Hepatic stellate cell (primary cell): ENCODE results near the gene FFAR3.
"Not testable (repeated sequence)": the region's sequence is repeated elsewhere in the genome, so short reads cannot be mapped to it uniquely, and the experiment has no call there.

ENCODE experiments used
- DNase-seq: peaks from one replicate; pipeline ENCODE4 v3.0.0; 2011; ENCODE audit warnings: low spot score

The FFAR3 gene

DNA sequence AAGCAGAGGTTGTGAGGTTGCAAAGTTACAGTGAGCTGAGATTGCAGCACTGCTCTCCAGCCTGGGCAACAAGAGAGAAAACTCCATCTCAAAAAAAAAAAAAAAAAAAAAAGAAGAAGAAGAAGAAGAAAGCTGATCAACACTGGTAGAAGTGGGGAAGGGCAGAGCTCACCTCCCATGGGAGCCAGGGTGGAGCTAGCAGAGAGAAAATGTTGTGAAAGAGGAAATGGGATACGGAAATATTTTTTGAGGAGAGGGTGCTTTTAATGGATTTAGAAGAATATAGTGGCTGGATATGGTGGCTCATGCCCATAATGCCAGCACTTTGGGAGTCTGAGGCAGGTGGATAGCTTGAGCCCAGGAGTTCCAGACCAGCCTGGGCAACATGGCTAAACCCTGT, 19.4 kb downstream of the FFAR3 start:
- DNase-seq: no peak

DNA sequence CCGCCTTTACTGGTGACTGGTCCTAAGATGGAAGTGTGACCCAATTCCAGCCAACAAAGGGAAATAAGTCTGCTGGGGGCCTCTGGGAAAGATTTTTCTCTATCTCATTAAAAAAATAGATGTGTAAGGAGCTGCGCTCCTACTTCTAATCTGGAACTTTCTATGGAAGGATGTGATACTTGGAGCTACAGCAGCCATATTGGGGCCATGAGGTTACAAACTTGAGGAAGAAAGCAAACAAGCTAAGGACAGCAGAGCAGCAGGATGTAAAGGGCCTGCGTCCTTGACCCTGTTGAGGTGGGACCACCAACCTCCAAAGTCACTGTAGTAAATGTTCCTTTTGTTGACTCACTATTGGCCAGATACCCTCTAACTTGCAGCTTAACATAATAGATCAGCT, 20.1 kb downstream of the FFAR3 start:
- DNase-seq: no peak

DNA sequence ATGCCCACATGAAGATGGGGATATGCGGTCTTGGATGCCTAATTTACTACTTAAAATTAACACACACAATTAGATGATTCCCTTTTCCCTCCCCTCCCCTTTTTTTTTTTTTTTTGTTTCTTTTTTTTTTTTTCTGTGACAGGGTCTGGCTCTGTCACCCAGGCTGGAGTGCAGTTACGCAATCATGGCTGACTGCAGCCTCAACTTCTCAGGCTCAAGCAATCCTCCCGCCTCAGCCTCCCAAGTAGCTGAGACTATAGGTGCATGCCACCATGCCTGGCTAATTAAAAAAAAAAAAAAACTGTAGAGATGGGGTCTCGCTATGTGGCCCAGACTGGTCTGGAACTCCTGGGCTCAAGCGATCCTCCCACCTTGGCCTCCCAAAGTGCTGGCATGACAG, 21.3 kb downstream of the FFAR3 start:
- DNase-seq: not testable (repeated sequence)

DNA sequence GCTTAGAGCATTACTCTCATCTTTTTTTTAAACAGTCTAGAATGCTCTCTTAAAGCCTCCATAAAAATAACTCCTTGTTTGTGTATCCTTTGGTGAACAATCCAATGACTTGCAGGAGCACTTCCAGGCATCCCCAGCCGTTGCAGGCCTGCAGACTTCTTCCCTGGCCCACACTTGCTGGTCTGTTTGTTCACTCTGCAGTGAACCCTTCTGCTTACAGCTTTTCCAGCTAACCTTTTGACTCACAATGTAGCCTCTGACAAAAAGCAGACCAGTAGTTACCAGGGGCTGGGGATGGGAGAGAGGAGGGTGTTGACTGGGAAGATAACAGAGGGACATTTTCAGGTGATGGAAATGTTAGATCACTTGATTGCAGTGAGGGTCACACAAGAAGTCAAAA, 21.7 kb downstream of the FFAR3 start:
- DNase-seq: no peak

DNA sequence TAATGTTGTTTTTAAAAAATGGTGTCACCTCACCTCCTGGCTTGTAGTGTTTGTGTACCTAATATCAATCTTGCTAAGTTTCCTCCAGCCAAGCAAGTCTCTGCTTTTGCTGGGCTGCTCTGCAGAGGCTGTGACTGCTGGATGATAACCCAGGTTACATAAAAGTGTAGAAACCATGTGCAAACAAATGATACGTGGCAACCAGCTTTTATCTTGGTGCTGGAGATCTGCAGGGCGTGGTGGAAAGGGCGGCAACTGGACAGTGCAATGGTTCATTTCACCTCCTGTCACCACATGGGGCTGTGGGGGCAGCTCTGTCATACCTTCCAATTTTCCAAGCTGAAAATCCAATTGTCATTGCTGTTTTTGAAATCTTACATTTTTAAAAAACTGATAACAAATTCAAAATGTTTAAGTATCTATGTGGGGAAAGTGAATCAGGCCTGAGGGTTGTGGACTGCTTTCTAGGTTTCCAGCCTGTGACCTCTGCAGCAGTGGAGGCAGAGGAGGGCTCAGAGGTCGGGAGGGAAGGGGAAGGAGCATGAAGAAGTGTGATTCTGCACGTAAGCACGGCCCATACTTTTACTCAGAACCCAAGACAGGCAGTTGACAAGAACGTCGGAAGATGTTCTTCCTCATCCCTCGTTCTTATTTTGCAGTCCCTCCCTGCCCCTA, 22.3 kb downstream of the FFAR3 start:
- no peak for DNase-seq

DNA sequence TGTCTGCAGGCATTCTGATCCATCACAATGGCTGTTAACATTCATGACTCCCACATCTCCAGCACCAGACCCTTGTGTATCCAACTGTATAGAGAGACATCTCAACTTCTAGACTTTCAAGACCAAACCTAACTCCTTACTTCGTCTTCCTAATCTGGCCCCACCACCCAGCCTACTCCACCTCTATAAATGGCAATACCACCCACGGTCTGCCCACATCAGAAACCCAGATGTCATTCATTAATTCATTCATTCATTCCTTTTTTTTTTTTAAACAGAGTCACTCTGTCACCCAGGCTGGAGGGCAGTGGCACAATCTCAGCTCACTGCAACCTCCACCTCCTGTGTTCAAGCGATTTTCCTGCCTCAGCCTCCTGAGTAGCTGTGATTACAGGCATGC, 23.1 kb downstream of the FFAR3 start:
- DNase-seq: no peak

DNA sequence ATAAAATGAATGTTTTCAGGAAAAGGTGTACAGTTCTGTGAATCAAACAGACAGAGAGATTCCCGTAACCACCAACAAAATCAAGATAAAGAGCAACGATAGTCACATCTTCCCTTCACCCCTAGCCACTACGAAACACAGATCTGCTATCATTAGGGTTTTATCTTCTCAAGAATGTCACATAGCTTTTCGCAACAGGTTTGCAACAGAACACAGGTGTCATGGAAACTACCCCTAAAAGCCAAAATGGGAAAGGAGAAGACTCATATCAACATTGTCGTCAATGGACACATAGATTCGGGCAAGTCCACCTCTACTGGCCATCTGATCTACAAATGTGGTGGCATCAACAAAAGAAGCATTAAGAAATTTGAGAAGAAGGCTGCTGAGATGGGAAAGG, 23.7 kb downstream of the FFAR3 start:
- no peak for DNase-seq

DNA sequence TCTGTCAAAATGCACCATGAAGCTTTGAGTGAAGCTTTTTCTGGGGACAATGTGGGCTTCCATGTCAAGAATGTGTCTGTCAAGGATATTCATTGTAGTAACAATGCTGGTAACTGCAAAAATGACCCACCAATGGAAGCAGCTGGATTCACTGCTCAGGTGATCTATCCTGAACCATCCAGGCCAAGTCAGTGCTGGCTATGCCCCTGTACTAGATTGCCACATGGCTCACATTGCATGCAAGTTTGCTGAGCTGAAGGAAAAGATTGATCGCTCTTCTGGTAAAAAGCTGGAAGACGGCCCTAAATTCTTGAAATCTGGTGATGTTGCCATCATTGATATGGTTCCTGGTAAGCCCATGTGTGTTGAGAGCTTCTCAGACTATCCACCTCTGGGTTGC, 25.3 kb downstream of the FFAR3 start:
- DNase-seq: no peak

DNA sequence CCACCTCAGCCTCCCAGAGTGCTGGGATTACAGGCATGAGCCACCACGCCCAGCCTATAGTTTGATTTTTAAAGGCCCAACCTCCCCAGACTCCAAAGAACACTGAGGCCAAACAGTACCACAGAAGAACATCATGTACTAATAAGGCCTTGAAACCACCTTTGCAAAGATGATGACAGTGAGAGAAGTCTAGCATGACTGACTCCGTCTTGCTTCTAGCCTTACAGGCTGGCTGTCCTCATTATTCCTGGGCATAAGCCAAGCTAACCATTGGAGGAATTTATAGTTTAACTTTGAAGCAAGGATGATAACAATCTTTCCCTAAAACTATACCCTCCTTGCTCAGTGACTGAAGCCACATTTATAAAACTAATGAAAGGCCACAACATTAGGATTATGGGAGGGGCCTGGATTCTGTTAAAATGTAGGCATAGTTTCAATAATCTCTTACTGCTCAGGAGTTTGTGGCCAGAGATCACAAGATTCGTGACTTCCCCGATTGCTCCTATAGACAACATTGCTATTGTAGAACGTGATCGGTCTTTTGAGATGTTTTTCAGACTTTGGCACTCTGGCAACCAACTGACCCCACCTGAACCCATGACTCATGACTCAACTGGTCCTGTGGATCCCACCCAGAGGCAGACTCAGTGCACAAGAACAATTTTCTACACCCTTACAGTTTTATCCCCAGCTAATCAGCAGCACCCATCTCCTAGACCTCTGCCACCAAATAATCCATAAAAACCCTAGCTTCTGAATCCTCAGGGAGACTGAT, 30.2 kb downstream of the FFAR3 start:
- no peak for DNase-seq

DNA sequence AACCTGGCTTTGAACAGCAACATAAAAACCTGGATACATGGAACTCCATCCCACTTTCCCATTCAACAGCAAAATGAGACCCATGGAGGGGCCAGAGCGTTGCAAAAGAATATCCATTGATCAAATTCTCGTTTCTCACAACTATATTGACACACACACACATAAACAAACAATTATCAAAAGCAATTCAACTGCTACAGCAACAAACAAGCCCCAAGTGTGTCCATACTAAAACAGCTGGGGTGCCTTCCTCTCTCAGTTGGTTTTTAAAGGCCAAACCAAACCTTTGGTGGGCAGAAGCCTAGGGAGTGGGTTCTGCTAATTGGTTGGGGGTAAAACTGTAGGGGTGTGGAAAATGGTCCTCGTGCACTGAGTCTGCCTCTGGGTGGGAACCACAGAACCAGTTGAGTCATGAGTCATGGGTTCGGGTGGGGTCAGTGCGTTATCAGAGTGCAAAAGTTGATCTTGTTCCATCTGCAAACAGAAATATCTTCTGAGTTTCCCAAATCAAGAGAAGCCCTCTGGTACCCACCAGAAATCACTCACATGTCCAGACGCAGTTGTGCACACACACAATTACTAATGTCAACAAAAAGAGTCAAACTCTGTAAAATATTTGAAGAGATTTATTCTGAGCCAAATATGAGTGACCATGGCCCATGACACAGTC, 31.1 kb downstream of the FFAR3 start:
- DNase-seq: no peak

DNA sequence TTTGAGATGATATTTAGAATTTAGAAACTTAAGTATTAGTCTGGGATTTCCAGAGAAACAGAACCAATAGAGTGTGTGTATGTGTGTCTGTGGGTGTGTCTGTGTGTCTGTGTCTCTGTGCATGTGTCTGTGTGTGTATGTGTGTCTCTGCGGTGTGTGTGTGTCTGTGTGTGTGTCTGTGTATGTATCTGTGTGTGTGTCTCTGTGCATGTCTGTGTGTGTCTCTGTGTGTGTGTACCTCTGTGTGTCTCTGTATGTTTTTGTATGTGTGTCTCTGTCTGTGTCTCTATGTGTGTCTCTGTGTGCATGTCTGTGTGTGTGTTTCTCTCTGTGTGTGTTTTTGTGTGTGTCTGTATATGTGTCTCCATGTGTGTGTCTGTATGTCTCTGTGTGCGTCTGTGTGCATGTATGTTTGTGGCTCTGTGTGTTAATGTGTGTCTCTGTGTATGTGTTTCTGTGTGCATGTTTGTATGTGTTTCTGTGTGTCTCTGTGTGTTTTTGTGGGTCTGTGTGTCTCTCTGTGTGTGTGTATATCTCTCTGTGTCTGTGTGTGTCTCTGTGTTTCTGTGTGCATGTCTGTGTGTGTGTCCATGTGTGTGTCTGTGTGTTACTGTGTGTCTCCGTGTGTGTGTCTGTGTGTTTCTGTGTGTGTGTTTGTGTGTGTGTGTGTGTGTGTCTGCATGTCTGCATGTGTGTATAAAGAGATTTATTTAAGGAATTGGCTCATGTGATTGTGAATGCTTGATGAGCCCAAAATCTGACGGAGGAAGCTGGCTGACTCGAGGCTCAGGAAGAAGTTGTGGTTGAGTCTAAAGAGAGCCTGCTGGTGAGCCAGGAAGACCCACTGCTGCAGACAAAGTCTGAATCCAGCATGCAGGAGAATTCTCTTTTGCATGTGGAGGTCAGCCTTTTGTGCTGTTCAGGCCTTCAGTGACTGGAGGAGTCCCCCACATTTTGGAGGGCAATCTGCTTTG, 34.8 kb downstream of the FFAR3 start:
- DNase-seq: no peak

DNA sequence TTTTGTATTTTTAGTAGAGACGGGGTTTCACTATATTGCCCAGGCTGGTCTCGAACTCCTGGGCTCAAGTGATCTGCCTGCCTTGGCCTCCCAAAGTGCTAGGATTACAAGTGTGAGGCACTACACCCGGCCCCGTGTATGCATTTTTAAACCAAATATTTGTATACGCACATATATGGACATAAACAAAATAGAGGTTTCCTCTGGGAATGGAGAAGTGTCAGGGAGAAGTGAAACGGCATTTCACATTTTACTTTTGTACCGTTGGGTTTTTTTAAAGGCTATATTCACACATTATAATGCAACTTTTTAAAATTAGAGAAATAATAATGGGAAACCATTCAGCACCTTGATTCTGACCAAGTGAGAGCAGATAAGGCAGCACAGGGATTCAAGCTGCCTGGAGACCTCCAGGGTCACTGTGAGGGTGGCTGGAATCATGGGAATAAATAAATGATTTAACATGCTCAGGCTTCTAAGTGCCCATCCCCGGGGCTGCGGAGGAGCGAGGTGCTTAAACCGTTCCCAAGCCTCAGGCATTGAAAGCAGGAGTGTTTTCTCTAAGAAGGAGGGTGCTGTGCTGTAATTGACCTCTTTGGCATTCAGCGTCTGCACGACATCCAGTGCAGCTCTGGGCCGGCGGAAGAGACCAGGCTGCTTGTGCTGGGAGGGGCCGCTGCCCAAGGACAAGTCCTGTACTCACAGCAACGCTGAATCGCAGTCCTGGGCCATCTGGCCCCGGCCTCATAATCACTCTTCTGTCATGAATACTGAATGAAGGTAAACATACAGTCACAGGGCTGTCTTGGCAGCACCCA, 37.3 kb downstream of the FFAR3 start:
- DNase-seq: no peak

DNA sequence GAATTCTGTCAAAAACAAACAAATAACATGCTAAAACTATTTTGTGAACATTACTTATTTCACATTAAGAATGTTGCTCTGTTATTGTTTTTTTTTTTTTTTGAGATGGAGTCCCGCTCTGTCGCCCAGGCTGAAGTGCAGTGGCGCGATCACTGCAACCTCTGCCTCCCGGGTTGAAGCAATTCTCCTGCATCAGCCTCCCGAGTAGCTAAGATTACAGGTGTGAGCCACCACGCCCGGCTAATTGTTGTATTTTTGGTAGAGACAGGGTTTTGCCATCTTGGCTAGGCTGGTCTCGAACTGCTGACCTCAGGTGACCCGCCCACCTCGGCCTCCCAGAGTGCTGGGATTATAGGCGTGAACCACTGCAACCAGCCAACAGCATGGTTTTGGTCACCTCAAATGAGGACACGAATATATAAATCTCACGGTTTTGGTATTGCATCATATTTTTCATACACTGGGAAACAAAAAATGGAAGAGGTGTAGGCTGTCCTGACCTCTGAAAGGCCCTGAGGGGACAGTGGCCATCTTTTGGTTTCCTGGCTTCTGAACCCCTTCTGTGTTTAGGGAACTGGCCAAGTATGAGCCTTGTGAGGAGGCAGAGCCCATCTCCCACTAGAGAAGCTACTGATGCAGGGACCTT, 38.1 kb downstream of the FFAR3 start:
- no peak for DNase-seq

DNA sequence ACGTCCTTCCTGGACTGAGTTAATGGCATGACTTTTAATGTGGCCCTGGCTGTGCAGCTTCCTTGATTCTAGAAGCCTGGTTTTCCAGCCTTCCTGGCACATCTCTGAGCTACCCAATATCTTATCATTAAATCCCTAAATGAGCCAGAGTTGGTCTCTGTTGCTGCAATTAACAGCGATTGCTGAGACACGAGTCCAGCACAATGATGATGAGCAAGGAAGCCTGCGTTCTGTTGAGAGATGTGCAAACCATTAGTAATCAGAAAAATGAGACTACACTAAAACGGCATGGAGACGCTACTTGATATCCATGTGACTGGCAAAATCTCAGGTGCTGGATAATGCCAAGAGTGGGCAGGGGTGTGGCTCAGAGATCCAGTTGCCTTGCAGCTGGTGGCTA, 38.8 kb downstream of the FFAR3 start:
- no peak for DNase-seq

DNA sequence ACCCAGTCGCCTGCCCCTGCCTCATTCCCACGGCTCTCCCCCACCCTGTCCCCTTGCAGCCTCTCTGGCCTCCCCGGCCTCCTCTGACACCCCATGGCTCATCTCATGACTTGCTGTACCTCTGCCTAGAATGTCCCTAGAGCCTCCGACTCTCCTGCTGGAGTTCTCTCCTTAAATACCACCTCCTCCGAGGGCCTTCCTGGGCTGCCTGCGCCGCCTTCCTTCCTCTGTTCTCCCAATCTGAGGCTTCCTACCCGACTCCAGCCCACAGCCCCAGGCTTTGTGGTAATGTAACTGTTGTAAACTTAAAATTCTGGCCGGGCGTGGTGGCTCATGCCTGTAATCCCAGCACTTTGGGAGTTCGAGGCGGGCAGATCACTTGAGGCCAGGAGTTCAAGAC, 40.3 kb downstream of the FFAR3 start:
- no peak for DNase-seq

DNA sequence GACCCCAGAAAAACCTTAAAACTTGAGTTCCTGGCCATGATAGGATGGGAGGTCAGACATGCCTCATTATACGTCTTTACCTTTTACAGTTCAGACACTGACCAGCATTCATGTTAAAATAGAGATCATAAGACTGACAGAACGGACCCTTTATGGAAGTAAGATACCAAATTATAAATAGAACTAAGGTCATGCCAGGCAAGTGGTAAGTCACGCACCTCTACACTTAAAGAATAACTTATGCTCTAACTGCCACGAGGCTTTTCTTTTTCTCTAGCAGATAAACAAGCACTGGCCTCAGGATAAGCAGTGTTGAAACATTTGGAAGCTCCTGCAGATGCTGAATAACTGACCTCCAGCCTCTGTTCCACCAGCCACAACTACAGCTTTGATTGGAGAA, 41.0 kb downstream of the FFAR3 start:
- DNase-seq: no peak

DNA sequence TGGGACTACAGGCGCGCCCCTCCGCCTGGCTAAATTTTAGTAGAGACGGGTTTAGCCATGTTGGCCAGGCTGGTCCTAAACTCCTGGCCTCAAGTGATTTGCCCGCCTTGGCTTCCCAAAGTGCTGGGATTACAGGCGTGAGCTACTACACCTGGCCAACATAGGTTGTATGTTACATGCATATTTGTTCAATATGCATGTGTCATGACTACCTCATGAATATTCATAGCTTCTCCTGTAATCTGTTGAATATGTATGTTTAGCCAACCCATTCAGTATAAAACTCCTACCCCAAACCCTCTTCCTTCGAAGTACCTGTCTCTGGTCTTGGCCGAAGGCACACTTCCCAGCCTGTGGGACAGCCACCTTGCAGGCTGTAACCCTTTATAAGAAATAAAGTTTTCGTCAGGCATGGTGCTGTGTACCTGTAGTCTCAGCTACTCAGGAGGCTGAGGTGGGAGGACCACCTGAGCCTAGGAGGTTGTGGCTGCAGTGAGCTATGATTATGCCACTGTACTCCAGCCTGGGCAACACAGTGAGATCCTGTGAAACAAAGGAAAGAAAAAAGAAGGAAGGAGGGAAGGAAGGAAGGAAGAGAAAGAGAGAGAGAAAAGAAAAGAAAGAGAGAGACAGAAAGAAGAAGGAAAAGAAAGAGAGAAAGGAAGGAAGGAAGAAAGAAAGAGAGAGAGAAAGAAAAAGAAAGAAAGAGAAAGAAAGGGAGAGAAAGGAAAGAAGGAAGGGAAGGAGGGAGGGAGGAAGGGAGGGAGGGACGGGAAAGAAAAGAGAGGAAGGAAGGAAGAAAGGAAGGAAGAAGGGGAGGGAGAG, 41.9 kb downstream of the FFAR3 start:
- no peak for DNase-seq

DNA sequence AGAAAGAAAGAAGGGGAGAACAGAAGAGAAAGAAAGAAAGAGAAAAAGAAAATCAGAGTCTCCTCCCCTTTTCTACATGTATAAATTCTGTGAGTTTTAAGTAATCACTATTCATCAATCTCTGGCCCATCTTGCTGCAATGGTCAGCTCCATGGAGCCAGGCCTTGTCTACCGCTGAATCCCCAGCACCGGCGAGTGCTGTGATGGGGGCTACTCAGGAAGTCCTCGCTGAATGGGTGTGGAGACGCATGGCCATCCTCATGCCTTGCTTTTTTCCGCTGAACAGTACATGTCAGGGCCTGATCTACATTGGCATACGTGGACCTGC, 42.5 kb downstream of the FFAR3 start:
- DNase-seq: no peak

DNA sequence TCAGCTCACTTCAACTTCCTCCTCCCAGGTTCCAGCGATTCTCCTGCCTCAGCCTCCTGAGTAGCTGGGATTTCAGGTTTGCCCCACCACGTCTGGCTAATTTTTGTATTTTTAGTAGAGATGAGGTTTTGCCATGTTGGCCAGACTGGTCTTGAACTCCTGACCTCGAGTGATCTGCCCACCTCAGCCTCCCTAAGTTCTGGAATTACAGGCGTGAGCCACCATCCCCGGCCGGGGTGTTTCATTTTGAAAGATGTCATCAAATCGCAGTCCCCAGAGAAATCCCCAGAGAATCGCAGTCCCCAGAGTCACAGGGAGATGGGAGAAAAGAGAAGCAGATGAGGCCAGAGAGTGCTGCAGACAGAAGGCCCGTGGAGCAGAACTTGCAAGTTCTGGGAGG, 43.2 kb downstream of the FFAR3 start:
- DNase-seq: not testable (repeated sequence)
